SK-N-SH treated with all-trans-retinoic acid at 6 μM for 48 hours (cell line): ENCODE measurements around the gene ITK.
"Not testable (repeated sequence)": the region's sequence is repeated elsewhere in the genome, so short reads cannot be mapped to it uniquely, and the experiment has no call there.

ENCODE experiments used
- ATAC-seq: fragments of 200-7000 bp; cut with Tn5 transposase; 3 replicates; pipeline ENCODE4 v1.9.1; 2020; ENCODE audit warnings: mild to moderate bottlenecking, moderate library complexity
- ARNTL ChIP-seq: fragments of 450-650 bp; formaldehyde crosslinking; IDR thresholded peaks from 2 replicates; pipeline ENCODE4 v1.5.0; 2020; ENCODE audit warnings: low read depth, mild to moderate bottlenecking, moderate library complexity, borderline replicate concordance
- BACH2 ChIP-seq: fragments of 250-450 bp; sonication (Bioruptor Pico); IDR thresholded peaks from 2 replicates; pipeline ENCODE4 v1.9.0; 2021; ENCODE audit warnings: mild to moderate bottlenecking, borderline replicate concordance
- CSDC2 ChIP-seq: fragments of 250-450 bp; sonication (Bioruptor Pico); IDR thresholded peaks from 2 replicates; pipeline ENCODE4 v1.5.0; 2020; ENCODE audit warnings: mild to moderate bottlenecking, moderate library complexity
- ESRRG ChIP-seq: fragments of 250-450 bp; sonication (Bioruptor Pico); IDR thresholded peaks from 2 replicates; pipeline ENCODE4 v1.6.1; 2021; ENCODE audit warnings: mild to moderate bottlenecking
- GLIS3 ChIP-seq: fragments of 250-450 bp; sonication (Bioruptor Pico); IDR thresholded peaks from 2 replicates; pipeline ENCODE4 v1.5.0; 2020; ENCODE audit warnings: mild to moderate bottlenecking, moderate library complexity
- ISL1 ChIP-seq: fragments of 250-450 bp; sonication (Bioruptor Pico); IDR thresholded peaks from 2 replicates; pipeline ENCODE4 v2.1.2; 2022; ENCODE audit warnings: mild to moderate bottlenecking, moderate library complexity
- OSR1 ChIP-seq: fragments of 250-450 bp; sonication (Bioruptor Pico); IDR thresholded peaks from 2 replicates; pipeline ENCODE4 v1.8.0; 2022; ENCODE audit warnings: moderate library complexity, mild to moderate bottlenecking, inconsistent platforms
- PPARA ChIP-seq: fragments of 250-450 bp; sonication (Bioruptor Pico); IDR thresholded peaks from 2 replicates; pipeline ENCODE4 v1.5.0; 2020; ENCODE audit warnings: mild to moderate bottlenecking, borderline replicate concordance
- RARB ChIP-seq: fragments of 250-450 bp; sonication (Bioruptor Pico); IDR thresholded peaks from 2 replicates; pipeline ENCODE4 v1.8.0; 2021; ENCODE audit warnings: mild to moderate bottlenecking, moderate library complexity
- TCF4 ChIP-seq: fragments of 250-450 bp; sonication (Bioruptor Pico); IDR thresholded peaks from 2 replicates; pipeline ENCODE4 v1.8.0; 2021; ENCODE audit warnings: mild to moderate bottlenecking, moderate library complexity, borderline replicate concordance
- TOX ChIP-seq: fragments of 250-450 bp; sonication (Bioruptor Pico); IDR thresholded peaks from 2 replicates; pipeline ENCODE4 v1.8.0; 2021; ENCODE audit warnings: mild to moderate bottlenecking, moderate library complexity, borderline replicate concordance
- ZFP3 ChIP-seq: fragments of 250-450 bp; sonication (Bioruptor Pico); IDR thresholded peaks from 2 replicates; pipeline ENCODE4 v1.5.0; 2020; ENCODE audit warnings: mild to moderate bottlenecking, moderate library complexity
- ZFP30 ChIP-seq: fragments of 450-650 bp; formaldehyde crosslinking; IDR thresholded peaks from 2 replicates; pipeline ENCODE4 v1.5.0; 2022; ENCODE audit warnings: mild to moderate bottlenecking, moderate library complexity
- ZNF565 ChIP-seq: fragments of 450-650 bp; formaldehyde crosslinking; conservative IDR thresholded peaks from 2 replicates; pipeline ENCODE4 v1.5.0; 2020; ENCODE audit warnings: low read depth, mild to moderate bottlenecking, moderate library complexity
- ZNF70 ChIP-seq: fragments of 450-650 bp; formaldehyde crosslinking; IDR thresholded peaks from 2 replicates; pipeline ENCODE4 v1.5.0; 2020; ENCODE audit warnings: mild to moderate bottlenecking, moderate library complexity
- ZNF8 ChIP-seq: fragments of 450-650 bp; formaldehyde crosslinking; IDR thresholded peaks from 2 replicates; pipeline ENCODE4 v1.5.0; 2020; ENCODE audit warnings: mild to moderate bottlenecking, moderate library complexity
- TF ChIP-seq, protein P1 (sequence below): fragments of 250-450 bp; sonication (Bioruptor Pico); IDR thresholded peaks from 2 replicates; pipeline ENCODE4 v1.5.1; 2020; ENCODE audit warnings: low read depth, mild to moderate bottlenecking, moderate library complexity
- TF ChIP-seq, protein P2 (sequence below): fragments of 250-450 bp; sonication (Bioruptor Pico); IDR thresholded peaks from 2 replicates; pipeline ENCODE4 v1.5.1; 2021; ENCODE audit warnings: mild to moderate bottlenecking, moderate library complexity
- TF ChIP-seq, protein P3 (sequence below): fragments of 250-450 bp; sonication (Bioruptor Pico); IDR thresholded peaks from 2 replicates; pipeline ENCODE4 v1.8.0; 2021; ENCODE audit warnings: low read depth, mild to moderate bottlenecking, moderate library complexity, borderline replicate concordance
- TF ChIP-seq, protein P4 (sequence below): fragments of 250-450 bp; sonication (Bioruptor Pico); IDR thresholded peaks from 2 replicates; pipeline ENCODE4 v1.5.0; 2020; ENCODE audit warnings: mild to moderate bottlenecking, moderate library complexity

ITK gene

DNA sequence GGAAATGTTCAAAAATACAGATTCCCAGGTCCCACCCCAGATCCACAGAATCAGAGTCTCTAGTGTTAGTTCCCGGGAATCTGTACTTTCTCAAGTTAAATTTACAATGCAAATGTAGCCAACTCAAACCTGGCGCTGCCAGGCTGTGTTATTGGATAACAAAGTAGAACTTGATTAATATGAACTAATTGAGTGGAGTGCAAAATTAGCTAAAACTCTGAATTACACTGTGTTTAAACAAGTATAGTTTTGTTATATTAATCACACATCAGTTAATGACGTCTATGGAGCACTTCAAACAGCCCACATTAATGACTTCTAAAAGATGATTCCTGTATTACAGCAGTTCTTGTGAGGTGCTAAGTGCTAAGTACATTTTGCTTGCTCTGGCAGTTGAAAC lies 52.9 kb downstream of the ITK start:
- TF ChIP-seq ISL1 (no peak), RARB (CRISPR knock-in tag) (no peak), CSDC2 (CRISPR knock-in tag) (no peak), ZFP3 (CRISPR knock-in tag) (no peak), ARNTL (CRISPR knock-in tag) (no peak), ZNF565 (CRISPR knock-in tag) (no peak), ZNF8 (no peak), TOX (CRISPR knock-in tag) (no peak), GLIS3 (no peak), PPARA (CRISPR knock-in tag) (no peak), ZNF70 (no peak), TCF4 (no peak), BACH2 (CRISPR knock-in tag) (no peak), ESRRG (no peak), ZFP30 (no peak)
- TF ChIP-seq, protein P1, sequence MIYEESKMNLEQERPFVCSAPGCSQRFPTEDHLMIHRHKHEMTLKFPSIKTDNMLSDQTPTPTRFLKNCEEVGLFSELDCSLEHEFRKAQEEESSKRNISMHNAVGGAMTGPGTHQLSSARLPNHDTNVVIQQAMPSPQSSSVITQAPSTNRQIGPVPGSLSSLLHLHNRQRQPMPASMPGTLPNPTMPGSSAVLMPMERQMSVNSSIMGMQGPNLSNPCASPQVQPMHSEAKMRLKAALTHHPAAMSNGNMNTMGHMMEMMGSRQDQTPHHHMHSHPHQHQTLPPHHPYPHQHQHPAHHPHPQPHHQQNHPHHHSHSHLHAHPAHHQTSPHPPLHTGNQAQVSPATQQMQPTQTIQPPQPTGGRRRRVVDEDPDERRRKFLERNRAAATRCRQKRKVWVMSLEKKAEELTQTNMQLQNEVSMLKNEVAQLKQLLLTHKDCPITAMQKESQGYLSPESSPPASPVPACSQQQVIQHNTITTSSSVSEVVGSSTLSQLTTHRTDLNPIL (CRISPR knock-in tag), result no peak
- TF ChIP-seq, protein P2, sequence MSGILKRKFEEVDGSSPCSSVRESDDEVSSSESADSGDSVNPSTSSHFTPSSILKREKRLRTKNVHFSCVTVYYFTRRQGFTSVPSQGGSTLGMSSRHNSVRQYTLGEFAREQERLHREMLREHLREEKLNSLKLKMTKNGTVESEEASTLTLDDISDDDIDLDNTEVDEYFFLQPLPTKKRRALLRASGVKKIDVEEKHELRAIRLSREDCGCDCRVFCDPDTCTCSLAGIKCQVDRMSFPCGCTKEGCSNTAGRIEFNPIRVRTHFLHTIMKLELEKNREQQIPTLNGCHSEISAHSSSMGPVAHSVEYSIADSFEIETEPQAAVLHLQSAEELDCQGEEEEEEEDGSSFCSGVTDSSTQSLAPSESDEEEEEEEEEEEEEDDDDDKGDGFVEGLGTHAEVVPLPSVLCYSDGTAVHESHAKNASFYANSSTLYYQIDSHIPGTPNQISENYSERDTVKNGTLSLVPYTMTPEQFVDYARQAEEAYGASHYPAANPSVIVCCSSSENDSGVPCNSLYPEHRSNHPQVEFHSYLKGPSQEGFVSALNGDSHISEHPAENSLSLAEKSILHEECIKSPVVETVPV, result no peak
- TF ChIP-seq, all 23 proteins: peak for 0

DNA sequence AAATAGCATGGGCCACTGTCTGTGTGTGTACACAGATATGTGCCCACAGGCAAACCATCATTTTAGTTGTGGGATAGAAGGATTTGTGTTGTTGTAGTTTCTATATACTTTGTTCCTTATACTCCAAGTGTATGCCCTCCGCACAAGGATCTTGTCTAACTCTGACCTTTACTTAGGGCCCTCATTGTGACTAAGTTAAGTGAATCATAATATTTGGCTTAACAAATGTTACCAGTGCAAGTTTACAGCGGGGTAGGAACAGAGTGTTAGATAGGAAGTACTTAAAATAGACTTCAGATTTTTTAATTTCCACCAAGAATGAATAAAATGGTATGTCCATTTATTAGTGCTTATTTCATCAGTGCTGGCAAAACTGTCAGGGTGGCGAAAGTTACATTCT lies 55.8 kb downstream of the ITK start:
- TF ChIP-seq TOX (CRISPR knock-in tag), result no peak
- no peak for TF ChIP-seq ZNF70
- TF ChIP-seq, protein P3, sequence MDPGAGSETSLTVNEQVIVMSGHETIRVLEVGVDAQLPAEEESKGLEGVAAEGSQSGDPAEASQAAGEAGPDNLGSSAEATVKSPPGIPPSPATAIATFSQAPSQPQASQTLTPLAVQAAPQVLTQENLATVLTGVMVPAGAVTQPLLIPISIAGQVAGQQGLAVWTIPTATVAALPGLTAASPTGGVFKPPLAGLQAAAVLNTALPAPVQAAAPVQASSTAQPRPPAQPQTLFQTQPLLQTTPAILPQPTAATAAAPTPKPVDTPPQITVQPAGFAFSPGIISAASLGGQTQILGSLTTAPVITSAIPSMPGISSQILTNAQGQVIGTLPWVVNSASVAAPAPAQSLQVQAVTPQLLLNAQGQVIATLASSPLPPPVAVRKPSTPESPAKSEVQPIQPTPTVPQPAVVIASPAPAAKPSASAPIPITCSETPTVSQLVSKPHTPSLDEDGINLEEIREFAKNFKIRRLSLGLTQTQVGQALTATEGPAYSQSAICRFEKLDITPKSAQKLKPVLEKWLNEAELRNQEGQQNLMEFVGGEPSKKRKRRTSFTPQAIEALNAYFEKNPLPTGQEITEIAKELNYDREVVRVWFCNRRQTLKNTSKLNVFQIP, result no peak
- TF ChIP-seq TCF4, result no peak
- no peak for TF ChIP-seq ZFP30
- no peak for TF ChIP-seq ARNTL (CRISPR knock-in tag)
- no peak for TF ChIP-seq CSDC2 (CRISPR knock-in tag)
- TF ChIP-seq, protein P4, sequence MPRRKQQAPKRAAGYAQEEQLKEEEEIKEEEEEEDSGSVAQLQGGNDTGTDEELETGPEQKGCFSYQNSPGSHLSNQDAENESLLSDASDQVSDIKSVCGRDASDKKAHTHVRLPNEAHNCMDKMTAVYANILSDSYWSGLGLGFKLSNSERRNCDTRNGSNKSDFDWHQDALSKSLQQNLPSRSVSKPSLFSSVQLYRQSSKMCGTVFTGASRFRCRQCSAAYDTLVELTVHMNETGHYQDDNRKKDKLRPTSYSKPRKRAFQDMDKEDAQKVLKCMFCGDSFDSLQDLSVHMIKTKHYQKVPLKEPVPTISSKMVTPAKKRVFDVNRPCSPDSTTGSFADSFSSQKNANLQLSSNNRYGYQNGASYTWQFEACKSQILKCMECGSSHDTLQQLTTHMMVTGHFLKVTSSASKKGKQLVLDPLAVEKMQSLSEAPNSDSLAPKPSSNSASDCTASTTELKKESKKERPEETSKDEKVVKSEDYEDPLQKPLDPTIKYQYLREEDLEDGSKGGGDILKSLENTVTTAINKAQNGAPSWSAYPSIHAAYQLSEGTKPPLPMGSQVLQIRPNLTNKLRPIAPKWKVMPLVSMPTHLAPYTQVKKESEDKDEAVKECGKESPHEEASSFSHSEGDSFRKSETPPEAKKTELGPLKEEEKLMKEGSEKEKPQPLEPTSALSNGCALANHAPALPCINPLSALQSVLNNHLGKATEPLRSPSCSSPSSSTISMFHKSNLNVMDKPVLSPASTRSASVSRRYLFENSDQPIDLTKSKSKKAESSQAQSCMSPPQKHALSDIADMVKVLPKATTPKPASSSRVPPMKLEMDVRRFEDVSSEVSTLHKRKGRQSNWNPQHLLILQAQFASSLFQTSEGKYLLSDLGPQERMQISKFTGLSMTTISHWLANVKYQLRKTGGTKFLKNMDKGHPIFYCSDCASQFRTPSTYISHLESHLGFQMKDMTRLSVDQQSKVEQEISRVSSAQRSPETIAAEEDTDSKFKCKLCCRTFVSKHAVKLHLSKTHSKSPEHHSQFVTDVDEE, result no peak
- TF ChIP-seq, protein P2, result no peak
- ATAC-seq, result no peak

More for the DNA sequence above, 52.9 kb downstream of the ITK start:
- no peak for ATAC-seq

DNA sequence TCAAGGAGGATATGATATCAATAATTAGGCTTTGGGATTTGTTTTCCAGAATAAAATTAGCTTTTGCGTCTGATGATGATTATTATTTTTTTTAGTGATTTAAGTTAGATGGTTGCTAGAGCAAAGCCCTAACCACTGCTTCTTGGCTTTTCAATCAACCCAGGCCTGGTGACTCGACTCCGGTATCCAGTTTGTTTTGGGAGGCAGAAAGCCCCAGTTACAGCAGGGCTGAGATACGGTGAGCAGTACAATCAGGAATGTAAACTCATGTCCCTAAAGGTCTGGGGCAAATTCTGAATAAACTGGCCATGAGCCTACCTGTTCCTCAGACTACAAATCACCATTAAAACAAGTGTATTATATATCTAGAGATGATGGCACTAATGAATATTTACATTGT lies 60.8 kb downstream of the ITK start:
- TF ChIP-seq OSR1 (CRISPR knock-in tag), result no peak
- TF ChIP-seq, protein P4, result no peak
- ATAC-seq, result no peak

DNA sequence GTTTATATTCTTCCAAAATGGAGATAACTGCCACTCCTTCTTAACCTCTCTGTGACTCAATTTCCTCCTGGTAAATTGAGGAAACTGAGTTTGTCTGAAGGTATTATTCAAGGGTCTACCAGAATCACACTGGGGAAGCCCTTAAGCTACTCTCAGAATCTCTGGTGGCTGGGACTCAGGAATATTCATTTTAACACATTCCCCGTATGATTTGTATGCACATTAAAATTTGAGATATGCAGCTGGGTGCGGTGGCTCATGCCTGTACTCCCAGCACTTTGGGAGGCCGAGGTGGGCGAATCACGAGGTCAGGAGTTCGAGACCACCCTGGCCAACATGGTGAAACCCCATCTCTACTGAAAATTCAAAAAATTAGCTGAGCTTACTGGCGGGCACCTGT lies 64.1 kb downstream of the ITK start:
- ATAC-seq, result not testable (repeated sequence)
